ENCODE data around the gene GMPR2. TPM values are rescaled to one million over a fixed set of nuclear protein-coding genes. Genes with fewer than 3 reads are reported as not detected.

GMPR2 gene
- total and polyA plus RNA-seq, 2 of the 13 experiments (the other 11 are each of a cell fraction or from before 2014, with no cell fraction given) = 210 to 273 TPM

GRCh38 chr14:24271134-24271833 is 38.6 kb downstream of the GMPR2 start, which contains the start of gene RABGGTA (continued):
- TF ChIP-seq KIAA2018 (CRISPR knock-in tag; IDR thresholded peaks at IDR 0.05; ENCODE audit: borderline replicate concordance) (peak; percentile 99), FIP1L1 (IDR thresholded peaks at IDR 0.05; ENCODE audit: borderline replicate concordance, insufficient read depth, low read depth, low read length) (peak; percentile 99), ZNF407 (CRISPR knock-in tag; IDR thresholded peaks at IDR 0.05; ENCODE audit: not compliant biosample characterization) (peak; percentile 99), NFE2L1 (CRISPR knock-in tag; IDR thresholded peaks at IDR 0.05; ENCODE audit: borderline replicate concordance) (no peak), ZNF18 (CRISPR knock-in tag; IDR thresholded peaks at IDR 0.05; ENCODE audit: insufficient replicate concordance) (peak; percentile 97), GZF1 (CRISPR knock-in tag; IDR thresholded peaks at IDR 0.05) (peak; percentile 94), TEF (CRISPR knock-in tag; IDR thresholded peaks at IDR 0.05) (peak; percentile 81; the same call in 1 of the 2 replicates), PHF5A (CRISPR knock-in tag; IDR thresholded peaks at IDR 0.05; ENCODE audit: low read depth, unreplicated experiment) (peak; percentile 100)
